T-helper 22 cell (primary cell): ENCODE measurements around the gene CDCA4.

Source experiments
- DNase-seq: peaks from one replicate; pipeline ENCODE4 v3.0.0-alpha.2; 2020; ENCODE audit warnings: low read depth

The CDCA4 gene

DNA sequence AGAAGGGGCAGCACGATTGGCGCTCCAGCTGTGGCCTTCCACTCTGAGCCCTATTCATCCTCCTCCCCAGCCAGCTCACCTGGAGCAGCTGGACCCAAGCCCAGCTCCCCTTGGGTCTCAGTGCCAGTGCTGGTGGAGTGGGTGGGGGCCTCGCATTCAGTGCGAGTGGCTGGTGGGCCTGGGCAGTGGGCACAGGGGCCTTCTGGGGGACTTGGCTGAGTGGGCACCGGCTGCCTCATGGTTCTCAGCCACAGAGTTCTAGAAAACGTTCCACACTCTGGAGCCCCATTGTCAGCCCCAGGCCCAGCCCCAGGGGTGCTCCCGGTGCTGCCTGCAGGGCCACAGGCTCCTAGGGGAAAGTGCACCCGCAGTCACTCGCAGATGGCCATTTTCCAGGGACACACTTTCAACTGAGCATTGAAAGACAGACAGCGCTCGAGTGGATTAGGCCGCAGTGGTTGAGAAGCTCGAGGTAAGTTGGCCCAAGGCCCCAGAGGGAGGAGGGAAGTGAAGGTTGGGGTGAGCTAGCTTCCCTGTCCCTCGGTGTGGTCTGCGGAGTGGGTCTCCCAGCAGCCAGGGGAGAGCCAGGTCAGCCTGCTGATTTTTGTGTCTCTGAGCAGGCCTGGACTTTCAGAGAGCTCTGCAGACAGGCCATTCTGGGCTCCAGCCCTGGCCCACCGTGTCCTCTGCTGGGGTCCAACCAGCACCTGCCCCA is 31.5 kb downstream of the CDCA4 start:
- DNase-seq, result no peak

- no peak for DNase-seq
Measured at GRCh38 chr14:104986487-104987164, 34.3 kb downstream of the CDCA4 start.

DNA sequence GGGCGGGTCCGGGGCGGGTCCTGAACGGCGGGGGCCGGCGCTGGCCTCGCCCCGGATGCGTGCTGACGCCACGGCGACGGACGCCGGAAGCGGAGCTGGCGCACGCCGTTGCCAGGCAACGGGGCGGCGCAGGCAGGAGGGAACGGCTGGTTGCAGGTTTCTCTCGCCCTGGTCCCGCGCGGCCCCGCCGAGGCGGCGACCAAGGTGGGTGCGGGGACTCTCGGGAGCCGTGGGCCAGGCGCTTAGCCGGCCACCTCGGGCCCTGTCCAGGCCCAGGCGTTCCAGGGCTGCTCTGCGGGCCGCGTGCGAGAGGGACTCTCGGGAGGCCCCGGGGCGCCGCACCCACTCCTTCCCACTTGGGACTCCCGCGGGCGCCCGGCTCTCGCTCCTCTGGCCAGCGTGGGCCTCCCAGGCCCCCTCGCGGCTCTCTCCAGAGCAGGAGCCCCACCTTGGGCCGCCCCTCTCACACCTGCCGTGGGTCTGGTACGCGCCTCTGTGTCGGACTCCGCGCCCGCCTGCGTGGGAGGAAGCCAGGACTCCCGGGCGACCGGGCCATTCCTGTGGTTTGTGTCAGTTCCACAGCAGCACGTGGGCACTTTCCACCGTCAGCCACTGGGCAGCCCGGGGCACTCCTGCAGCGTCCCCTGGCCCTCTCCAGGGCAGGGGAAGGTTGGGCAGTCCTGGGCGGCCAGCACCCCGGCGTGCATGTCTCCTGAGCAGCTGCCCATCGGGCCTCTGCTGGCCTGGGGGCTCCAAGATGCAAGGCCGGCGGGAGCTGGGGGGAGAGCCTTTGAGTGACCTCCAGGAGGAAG is 35.0 kb downstream of the CDCA4 start, which contains the start of gene CLBA1:
Gene CLBA1, plus strand, starts transcription at position 114 of the 812 bp plus-strand sequence. Its CDS starts 644 bp downstream, at position 758.
- DNase-seq, result peak; percentile 80

- DNase-seq, result no peak
Measured at GRCh38 chr14:104984056-104984894, 36.6 kb downstream of the CDCA4 start.

DNA sequence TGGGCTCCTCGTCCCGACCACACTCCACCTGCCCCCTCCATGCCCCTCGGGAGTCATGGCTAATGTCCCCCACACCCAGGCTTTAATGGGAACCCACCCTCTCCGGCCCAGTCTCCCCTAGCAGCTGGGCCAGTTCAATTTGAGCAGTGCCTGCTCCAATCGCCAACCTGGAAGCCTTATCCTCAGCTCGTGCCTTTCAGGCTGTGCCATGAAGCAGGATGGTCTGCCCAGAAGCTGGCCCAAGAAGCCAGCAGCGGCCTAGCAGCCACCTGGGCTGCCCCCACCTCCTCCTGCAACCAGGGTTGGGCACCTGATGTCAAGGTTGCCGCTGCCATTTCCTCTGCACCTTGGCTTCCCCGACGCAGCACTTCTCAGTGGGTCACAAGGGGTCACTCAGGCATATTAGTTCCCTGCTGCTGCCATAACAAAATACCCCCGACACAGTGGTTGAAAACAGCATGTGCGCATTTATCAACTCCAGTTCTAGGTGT is 37.6 kb downstream of the CDCA4 start:
- DNase-seq, result no peak

DNA sequence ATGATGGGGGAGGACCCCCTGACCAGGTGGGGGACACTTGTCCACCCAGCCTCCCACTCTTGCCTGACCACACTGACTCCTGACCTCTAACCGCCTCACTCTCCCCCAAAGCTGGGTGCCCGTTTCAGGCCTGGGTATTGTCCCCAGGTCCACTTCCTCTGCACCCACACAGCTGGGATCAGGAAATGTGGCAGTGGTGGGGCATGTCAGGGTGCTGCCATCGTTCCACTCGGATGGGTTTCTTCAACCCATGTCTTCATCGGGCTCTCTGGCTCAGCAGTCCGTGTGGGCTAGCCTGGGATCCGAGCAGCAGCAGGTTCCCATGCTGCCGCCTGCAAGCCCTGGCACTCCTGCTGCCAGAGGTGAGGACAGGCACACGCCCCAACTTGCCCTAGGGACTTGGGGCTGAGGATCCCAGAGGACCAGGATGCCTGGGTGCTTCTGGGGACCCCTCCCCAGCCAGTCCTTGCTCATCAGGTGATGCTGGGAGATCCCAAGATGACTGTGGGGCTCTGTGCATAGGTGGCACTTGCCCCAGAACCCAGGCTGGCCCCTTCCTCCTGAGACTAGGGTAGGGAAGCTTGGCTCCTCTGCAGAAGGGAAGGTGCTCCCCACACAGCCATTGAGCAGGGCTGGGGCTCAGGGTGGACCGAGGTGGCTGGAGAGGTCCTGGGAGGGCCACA is 38.2 kb downstream of the CDCA4 start:
- no peak for DNase-seq

- no peak for DNase-seq
Measured at GRCh38 chr14:104981699-104982541, 39.0 kb downstream of the CDCA4 start.

DNA sequence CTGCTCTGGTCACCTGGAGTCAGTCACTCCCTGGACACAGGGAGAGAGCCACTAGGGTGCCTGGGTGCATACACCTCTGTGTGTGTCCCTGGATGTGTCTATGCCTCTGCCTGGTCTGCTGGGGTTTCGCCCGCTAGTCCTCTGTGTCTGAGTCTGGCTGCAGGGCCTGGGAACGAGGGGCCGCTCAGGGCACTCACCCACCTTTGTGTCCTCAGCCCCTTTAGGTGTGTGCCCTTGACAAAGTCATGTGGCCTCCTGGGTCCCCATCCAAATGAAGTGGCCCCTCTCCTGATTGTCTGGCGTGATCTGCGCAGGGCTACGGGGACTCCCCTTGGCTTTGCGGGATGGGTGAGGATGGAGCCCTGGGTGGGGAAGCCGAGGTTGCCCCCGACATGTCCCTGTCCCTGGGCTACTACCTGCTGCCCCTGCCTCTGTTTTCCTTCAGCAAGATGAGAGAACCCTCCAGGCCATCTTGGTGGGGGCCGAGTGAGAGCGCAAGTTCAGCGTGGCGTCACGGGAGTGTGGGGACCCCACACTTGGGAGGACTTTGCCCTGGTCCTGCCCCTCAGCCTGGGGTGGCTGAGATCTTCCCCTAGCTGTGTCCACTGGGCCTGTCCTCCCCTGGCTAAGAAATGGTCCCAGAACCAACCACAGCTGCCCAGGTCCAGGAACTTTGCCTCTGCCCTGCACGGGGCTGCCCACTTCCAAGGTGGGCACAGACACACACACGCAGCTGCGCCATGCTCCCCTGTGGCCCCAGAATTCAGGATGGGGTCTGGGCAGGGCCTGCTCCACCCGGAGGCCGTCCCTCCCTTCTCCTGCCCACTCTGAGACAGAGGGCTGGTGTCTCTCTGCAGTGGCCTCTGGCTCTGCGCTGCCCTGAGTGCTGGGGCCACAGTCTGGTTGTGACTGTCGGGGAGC is 40.0 kb downstream of the CDCA4 start:
- no peak for DNase-seq

- DNase-seq, result no peak
Measured at GRCh38 chr14:104979758-104980610, 40.9 kb downstream of the CDCA4 start.

DNA sequence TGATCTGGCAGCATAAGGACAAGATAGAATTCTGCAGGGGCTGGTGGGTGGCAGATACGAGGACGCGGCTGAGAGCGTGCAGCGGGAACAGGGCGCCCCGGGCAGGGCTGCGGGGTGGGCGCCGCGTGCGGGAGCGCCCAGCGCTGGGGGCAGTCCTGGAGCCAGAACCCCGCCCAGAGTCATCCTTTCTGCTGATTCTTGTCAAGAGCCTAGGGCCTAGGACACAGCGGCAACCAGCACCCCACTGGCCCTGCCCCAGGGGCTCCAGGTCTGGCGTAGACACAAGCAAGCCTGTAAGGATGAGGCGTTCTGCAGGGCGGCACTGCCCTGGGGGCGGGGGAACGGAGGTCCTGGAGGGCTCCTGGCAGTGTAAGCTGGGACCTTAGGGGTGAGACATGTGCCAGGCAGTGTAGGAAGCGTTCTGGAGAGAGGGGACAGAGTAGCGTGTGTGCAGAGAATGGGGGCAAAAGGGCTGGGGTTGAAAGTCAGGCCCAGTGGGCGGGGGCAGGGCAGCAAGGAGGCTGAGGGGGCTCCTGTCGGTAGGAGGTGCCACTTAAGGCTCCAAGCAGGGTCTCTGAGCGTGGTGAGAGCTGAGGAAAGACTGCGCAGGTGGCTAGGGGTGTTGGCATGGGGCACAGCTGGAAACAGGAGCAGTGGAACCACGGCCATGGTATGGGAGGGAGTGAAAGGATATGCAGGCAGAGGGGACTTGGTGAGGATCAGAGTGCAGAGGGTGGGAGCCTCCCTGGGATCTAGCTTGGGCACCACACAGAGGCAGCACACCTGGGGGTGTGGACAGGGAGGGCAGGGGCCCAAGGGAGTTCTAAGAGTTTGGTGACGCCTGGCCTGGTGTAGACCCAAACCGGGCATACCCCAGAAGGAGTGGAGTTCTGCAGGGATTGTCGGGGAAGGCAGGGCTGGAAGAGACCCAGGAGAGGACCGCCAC is 41.9 kb downstream of the CDCA4 start:
- DNase-seq, result no peak

DNA sequence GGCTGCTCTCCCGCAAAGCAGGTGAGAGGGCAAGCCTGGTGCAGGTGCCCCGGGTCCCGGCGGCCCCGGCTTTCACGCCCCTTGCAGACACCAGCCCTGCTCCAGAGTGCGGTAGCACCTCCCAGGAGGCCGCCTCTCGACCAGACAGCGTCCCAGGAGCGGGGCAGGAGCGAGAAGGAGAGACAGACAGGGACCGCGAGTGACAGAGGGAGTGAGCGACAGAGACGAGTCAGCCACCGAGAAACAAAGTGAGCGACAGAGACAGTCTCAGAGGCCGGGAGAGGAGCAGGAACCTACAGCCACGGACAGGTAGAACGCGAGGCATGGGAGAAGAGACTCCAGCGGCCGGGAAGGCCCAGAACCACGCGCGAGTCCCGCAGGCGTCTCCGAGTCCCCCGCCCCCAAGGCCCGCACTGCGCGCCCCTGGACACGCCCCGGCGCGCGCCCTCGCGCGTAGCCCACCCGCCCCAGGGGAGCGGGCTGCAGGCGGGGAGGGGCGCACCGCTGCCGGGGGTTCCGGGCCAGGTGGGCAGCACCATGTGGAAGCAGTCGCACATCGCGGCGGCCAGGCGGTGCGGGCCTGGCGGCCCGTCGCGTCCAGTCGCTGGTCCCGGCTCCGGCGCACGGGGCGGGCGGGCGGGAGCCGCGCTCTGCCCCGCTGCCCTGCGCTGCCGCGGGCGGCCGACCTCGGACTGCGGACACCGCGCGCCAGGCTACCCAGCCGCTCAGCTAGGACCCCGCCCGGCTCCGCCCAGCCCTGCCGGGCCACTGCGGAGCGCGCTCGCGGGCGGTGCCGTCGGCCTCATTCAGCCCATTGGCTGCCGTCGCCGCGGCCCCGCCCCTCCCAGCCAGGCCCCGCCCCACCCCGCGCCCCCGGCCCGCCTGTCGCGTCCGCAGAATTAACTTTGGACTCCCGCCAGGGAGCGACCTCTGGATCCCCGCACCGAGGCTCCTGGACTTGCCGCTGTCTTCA is 42.9 kb downstream of the CDCA4 start, which contains the start of gene AHNAK2:
Gene AHNAK2, minus strand, starts transcription at position 694 of the 973 bp plus-strand sequence. Its CDS starts 137 bp downstream, at position 557.
- DNase-seq, result peak; percentile 34

DNA sequence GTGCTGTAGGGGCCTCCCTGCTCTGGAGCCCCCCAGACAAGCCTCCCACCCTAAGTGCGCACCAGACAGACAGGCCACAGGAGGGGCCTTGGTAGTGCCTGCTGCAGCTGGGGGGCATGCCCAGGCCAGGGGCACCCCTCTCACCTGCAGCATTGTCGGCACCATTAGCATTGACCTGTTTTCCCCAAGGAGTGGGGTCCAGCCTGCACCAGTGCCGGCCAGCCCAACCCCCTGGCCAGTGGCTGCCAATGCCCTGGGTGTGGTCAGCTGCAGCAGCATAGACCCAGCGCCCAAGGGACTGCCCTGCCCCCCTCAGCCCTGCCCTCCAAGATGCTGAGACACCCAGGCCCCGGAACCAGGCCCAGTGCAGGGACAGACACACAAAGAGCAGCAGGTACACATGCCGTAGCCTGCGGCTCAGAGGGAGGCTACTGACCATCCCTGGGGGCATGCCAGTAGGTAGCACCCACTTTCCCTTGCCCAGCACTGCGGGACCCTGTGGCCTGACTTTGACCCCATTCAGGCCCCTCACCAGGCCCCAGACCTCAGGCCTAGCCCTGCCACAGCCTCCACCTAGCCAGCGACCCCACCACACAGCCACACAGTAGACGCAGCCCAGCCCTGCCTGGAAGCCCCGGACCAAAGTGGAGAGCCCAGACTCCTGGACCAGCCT is 43.7 kb downstream of the CDCA4 start:
- no peak for DNase-seq

DNA sequence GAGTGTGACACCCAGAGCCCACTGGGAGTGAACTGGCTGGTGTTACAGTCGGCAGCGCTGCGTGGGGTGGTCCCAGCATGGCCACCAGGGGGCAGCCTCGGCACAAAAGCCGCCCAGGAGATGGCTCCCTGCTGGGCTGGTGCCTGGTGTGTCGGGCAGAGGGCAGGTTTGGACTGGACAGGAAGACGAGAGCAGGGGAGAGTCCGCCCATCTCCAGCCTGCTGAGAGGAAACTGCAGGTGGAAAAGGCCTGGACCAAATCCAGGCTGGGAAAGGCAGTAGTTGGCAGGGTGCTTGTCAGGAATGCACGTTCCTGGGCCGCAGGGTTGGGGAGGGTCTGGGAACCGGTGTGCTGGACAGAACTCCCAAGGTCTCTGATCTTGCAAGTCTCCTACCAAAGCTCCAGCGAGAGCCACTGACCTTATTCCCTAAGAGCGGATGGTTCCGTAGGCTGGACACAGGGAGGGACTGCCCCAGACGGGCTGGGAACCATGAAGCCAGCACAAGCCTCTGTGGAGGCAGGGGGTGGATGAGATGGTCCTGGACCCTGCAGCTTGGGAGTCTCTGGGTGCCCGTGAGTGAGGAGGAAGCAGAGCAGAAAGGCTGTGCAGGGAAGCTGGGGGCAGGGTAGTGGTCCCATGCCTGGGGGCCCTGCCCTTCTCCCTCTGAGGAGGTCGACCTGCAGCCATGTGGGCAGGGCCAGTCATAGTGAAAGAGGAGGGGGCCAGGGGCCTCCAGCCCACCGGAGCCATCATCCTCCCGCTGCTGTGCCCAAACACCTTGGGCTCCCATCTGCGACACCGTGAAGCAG is 44.5 kb downstream of the CDCA4 start:
- peak; percentile 61 for DNase-seq
